K562 (cell line): ENCODE data around the gene CLEC4A. TPM values are rescaled to one million over a fixed set of nuclear protein-coding genes. Genes with fewer than 3 reads are reported as not detected.

Experiments
- ARID1B ChIP-seq: fragments of 450-650 bp; IDR thresholded peaks from 2 replicates; pipeline ENCODE4 v1.6.1; 2016; ENCODE audit warnings: antibody characterized with exemption, mild to moderate bottlenecking, inconsistent platforms
- HNRNPUL1 ChIP-seq: fragments of 200-400 bp; formaldehyde crosslinking; IDR thresholded peaks from 2 replicates; pipeline ENCODE4 v1.6.1; 2017; ENCODE audit warnings: low read length
- MAFF ChIP-seq: IDR thresholded peaks from 2 replicates; pipeline ENCODE4 v1.6.1; 2012; ENCODE audit warnings: low read length, improper control_type of control experiment
- POLR3G ChIP-seq: IDR thresholded peaks from 2 replicates; pipeline ENCODE4 v1.6.1; 2011; ENCODE audit not compliant: insufficient read length, insufficient replicate concordance; ENCODE audit errors: extremely low read depth
- SMARCE1 ChIP-seq: fragments of 450-650 bp; IDR thresholded peaks from 2 replicates; pipeline ENCODE4 v1.7.1; 2016; ENCODE audit warnings: mild to moderate bottlenecking
- SP1 ChIP-seq: sonication (generic); formaldehyde crosslinking; IDR thresholded peaks from 2 replicates; pipeline ENCODE4 v1.8.1; 2022; ENCODE audit warnings: mild to moderate bottlenecking, missing genetic modification reagents
- ZNF174 ChIP-seq: fragments of 250-450 bp; sonication (Bioruptor Pico); IDR thresholded peaks from 2 replicates; pipeline ENCODE4 v1.4.0; 2020; ENCODE audit warnings: mild to moderate bottlenecking
- ZNF282 ChIP-seq: sonication (generic); formaldehyde crosslinking; IDR thresholded peaks from 2 replicates; pipeline ENCODE4 v1.8.1; 2023; ENCODE audit warnings: missing genetic modification reagents
- ZNF431 ChIP-seq: sonication (generic); formaldehyde crosslinking; IDR thresholded peaks from 2 replicates; pipeline ENCODE4 v1.8.0; 2022; ENCODE audit warnings: mild to moderate bottlenecking, missing genetic modification reagents
- ZNF436 ChIP-seq: fragments of 250-450, 450-650 bp; sonication (Bioruptor Pico); formaldehyde crosslinking; IDR thresholded peaks from 2 replicates; pipeline ENCODE4 v1.7.0; 2020; ENCODE audit warnings: mild to moderate bottlenecking
- ZNF444 ChIP-seq: fragments of 250-450 bp; sonication (Bioruptor Pico); IDR thresholded peaks from 2 replicates; pipeline ENCODE4 v1.4.0; 2020; ENCODE audit warnings: mild to moderate bottlenecking, moderate library complexity
- ZNF717 ChIP-seq: fragments of 250-450 bp; sonication (Bioruptor Pico); IDR thresholded peaks from 2 replicates; pipeline ENCODE4 v1.5.0; 2021
- polyA plus RNA-seq, 8 experiments: library from polyadenylated mRNA; depleted of rRNA in 4 of 8; stranded (reverse) in 5 of 8; unstranded in 3 of 8; fragments of >200 nt; fragmentation: Nextera tagmentation in 2 of 8; fragmentation: Illumina TruSeq in 1 of 8; extraction: Ambion mirVana in 2 of 8; extraction: Trizol in 1 of 8; gene quantifications; 2 replicates each; pipeline versions ENCODE4 v1.2.1 to v1.2.3, GENCODE V29; 2011 to 2014; ENCODE audit warnings: inconsistent platforms in 1 of 8, missing spikeins in 1 of 8
- total RNA-seq, 7 experiments: library from RNA; depleted of rRNA in 6 of 7; stranded (reverse); fragments of >200 nt in 6 of 7; fragmentation: Illumina TruSeq in 2 of 7; extraction: Trizol in 2 of 7; gene quantifications; 2 replicates each; pipeline versions ENCODE4 v1.2.1 to v1.2.3, GENCODE V29; 2011 to 2021; ENCODE audit warnings: low replicate concordance in 1 of 7
- TF ChIP-seq, protein P1 (sequence below): fragments of 200-800 bp; sonication (Bioruptor generic); IDR thresholded peaks from 2 replicates; pipeline ENCODE4 v1.6.1; 2017; ENCODE audit warnings: missing genetic modification characterization, missing compliant biosample characterization
- TF ChIP-seq, protein P2 (sequence below): fragments of 450-650 bp; IDR thresholded peaks from 2 replicates; pipeline ENCODE4 v1.6.1; 2016; ENCODE audit warnings: low read depth
- TF ChIP-seq, protein P3 (sequence below): fragments of 250-450 bp; sonication (Bioruptor Pico); IDR thresholded peaks from 2 replicates; pipeline ENCODE4 v1.8.0; 2021; ENCODE audit warnings: moderate library complexity, mild to moderate bottlenecking, inconsistent platforms
- TF ChIP-seq, protein P4 (sequence below): IDR thresholded peaks from 2 replicates; pipeline ENCODE4 v1.6.1; 2011; ENCODE audit not compliant: insufficient read length; ENCODE audit errors: extremely low read depth
- TF ChIP-seq, protein P5 (sequence below): sonication (generic); formaldehyde crosslinking; IDR thresholded peaks from 2 replicates; pipeline ENCODE4 v1.8.0; 2022; ENCODE audit warnings: mild to moderate bottlenecking, missing genetic modification reagents

The CLEC4A gene
- total and polyA plus RNA-seq, 9 of the 15 experiments (the other 6 are each of a cell fraction or from before 2014, with no cell fraction given), result 0.06 to 0.27 (median 0.18) TPM; not detected in 5

DNA sequence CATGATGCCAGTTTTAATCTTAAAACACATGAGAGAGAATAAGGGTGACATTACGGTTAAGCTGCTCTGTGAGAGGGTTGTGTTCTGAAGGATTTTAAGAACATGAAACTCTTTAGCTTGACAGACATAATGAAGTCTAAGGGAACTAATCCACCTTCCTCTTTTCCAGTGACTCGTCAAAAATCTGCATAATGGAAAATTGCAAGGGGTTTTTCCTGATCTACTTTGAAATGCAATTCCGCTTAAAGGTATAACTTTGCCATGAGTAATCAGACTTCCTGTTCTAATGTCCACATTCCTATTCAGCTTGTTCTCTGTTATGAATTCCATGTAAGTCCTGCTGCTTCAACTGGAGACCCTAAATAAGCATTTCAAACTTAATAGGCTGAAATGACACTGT, 33.4 kb downstream of the CLEC4A start, which contains the start of gene ZNF705A (continued):
- TF ChIP-seq ARID1B, result peak; percentile 51; the same call in 1 of the 2 replicates
- TF ChIP-seq, protein P1, sequence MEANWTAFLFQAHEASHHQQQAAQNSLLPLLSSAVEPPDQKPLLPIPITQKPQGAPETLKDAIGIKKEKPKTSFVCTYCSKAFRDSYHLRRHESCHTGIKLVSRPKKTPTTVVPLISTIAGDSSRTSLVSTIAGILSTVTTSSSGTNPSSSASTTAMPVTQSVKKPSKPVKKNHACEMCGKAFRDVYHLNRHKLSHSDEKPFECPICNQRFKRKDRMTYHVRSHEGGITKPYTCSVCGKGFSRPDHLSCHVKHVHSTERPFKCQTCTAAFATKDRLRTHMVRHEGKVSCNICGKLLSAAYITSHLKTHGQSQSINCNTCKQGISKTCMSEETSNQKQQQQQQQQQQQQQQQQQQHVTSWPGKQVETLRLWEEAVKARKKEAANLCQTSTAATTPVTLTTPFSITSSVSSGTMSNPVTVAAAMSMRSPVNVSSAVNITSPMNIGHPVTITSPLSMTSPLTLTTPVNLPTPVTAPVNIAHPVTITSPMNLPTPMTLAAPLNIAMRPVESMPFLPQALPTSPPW (CRISPR knock-in tag), result 0 out of 2 replicates have a peak, but pooled peaks have one; percentile 6
- peak; percentile 69; the same call in 1 of the 2 replicates for TF ChIP-seq MAFF
- TF ChIP-seq, protein P2, sequence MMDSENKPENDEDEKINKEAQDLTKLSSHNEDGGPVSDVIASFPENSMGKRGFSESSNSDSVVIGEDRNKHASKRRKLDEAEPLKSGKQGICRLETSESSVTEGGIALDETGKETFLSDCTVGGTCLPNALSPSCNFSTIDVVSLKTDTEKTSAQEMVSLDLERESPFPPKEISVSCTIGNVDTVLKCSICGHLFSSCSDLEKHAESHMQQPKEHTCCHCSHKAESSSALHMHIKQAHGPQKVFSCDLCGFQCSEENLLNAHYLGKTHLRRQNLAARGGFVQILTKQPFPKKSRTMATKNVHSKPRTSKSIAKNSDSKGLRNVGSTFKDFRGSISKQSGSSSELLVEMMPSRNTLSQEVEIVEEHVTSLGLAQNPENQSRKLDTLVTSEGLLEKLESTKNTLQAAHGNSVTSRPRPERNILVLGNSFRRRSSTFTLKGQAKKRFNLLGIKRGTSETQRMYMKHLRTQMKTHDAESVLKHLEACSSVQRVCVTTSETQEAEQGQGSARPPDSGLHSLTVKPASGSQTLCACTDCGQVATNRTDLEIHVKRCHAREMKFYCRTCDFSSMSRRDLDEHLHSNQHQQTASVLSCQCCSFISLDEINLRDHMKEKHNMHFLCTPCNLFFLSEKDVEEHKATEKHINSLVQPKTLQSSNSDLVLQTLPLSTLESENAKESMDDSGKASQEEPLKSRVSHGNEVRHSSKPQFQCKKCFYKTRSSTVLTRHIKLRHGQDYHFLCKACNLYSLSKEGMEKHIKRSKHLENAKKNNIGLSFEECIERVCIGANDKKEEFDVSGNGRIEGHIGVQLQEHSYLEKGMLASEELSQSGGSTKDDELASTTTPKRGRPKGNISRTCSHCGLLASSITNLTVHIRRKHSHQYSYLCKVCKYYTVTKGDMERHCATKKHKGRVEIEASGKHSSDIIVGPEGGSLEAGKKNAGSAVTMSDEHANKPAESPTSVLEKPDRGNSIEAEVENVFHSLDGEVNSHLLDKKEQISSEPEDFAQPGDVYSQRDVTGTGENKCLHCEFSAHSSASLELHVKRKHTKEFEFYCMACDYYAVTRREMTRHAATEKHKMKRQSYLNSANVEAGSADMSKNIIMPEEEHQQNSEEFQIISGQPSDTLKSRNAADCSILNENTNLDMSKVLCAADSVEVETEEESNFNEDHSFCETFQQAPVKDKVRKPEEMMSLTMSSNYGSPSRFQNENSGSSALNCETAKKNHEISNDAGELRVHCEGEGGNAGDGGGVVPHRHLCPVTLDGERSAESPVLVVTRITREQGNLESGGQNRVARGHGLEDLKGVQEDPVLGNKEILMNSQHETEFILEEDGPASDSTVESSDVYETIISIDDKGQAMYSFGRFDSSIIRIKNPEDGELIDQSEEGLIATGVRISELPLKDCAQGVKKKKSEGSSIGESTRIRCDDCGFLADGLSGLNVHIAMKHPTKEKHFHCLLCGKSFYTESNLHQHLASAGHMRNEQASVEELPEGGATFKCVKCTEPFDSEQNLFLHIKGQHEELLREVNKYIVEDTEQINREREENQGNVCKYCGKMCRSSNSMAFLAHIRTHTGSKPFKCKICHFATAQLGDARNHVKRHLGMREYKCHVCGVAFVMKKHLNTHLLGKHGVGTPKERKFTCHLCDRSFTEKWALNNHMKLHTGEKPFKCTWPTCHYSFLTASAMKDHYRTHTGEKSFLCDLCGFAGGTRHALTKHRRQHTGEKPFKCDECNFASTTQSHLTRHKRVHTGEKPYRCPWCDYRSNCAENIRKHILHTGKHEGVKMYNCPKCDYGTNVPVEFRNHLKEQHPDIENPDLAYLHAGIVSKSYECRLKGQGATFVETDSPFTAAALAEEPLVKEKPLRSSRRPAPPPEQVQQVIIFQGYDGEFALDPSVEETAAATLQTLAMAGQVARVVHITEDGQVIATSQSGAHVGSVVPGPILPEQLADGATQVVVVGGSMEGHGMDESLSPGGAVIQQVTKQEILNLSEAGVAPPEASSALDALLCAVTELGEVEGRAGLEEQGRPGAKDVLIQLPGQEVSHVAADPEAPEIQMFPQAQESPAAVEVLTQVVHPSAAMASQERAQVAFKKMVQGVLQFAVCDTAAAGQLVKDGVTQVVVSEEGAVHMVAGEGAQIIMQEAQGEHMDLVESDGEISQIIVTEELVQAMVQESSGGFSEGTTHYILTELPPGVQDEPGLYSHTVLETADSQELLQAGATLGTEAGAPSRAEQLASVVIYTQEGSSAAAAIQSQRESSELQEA, result no peak
- TF ChIP-seq, protein P3, sequence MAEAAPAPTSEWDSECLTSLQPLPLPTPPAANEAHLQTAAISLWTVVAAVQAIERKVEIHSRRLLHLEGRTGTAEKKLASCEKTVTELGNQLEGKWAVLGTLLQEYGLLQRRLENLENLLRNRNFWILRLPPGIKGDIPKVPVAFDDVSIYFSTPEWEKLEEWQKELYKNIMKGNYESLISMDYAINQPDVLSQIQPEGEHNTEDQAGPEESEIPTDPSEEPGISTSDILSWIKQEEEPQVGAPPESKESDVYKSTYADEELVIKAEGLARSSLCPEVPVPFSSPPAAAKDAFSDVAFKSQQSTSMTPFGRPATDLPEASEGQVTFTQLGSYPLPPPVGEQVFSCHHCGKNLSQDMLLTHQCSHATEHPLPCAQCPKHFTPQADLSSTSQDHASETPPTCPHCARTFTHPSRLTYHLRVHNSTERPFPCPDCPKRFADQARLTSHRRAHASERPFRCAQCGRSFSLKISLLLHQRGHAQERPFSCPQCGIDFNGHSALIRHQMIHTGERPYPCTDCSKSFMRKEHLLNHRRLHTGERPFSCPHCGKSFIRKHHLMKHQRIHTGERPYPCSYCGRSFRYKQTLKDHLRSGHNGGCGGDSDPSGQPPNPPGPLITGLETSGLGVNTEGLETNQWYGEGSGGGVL (CRISPR knock-in tag), result no peak
- TF ChIP-seq, protein P4, sequence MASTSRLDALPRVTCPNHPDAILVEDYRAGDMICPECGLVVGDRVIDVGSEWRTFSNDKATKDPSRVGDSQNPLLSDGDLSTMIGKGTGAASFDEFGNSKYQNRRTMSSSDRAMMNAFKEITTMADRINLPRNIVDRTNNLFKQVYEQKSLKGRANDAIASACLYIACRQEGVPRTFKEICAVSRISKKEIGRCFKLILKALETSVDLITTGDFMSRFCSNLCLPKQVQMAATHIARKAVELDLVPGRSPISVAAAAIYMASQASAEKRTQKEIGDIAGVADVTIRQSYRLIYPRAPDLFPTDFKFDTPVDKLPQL, result no peak
- TF ChIP-seq, protein P5, sequence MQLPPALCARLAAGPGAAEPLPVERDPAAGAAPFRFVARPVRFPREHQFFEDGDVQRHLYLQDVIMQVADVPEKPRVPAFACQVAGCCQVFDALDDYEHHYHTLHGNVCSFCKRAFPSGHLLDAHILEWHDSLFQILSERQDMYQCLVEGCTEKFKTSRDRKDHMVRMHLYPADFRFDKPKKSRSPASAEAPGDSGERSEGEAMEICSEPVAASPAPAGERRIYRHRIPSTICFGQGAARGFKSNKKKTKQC (CRISPR knock-in tag), result no peak
- TF ChIP-seq ZNF436 (CRISPR knock-in tag), result no peak
- no peak for TF ChIP-seq SP1 (CRISPR knock-in tag)
- no peak for TF ChIP-seq POLR3G
- TF ChIP-seq ZNF282 (CRISPR knock-in tag), result no peak
- no peak for TF ChIP-seq HNRNPUL1
- no peak for TF ChIP-seq ZNF431 (CRISPR knock-in tag)
- peak; percentile 20; the same call in 1 of the 2 replicates for TF ChIP-seq SMARCE1
- TF ChIP-seq ZNF444 (CRISPR knock-in tag), result no peak
- no peak for TF ChIP-seq ZNF717 (CRISPR knock-in tag)
- no peak for TF ChIP-seq ZNF174
